GM18867 (cell line): Measurements from ENCODE around the gene DR1.
A peak's percentile ranks its signal among the peaks of the same experiment; 100 is the strongest.
"Not testable (repeated sequence)": the region's sequence is repeated elsewhere in the genome, so short reads cannot be mapped to it uniquely, and the experiment has no call there.

ENCODE experiments used
- ATAC-seq: cut with Tn5 transposase; IDR thresholded peaks from one replicate; pipeline ENCODE4 v1.9.1; 2021; ENCODE audit warnings: mild to moderate bottlenecking, moderate library complexity; ENCODE audit not compliant: unreplicated experiment

DR1 gene

GRCh38 chr1:93339171-93339697 lies 6.5 kb upstream of the DR1 start:
- no peak for ATAC-seq

- no peak for ATAC-seq
These were observed 5.6 kb upstream of the DR1 start for GRCh38 chr1:93340090-93340489.

DNA sequence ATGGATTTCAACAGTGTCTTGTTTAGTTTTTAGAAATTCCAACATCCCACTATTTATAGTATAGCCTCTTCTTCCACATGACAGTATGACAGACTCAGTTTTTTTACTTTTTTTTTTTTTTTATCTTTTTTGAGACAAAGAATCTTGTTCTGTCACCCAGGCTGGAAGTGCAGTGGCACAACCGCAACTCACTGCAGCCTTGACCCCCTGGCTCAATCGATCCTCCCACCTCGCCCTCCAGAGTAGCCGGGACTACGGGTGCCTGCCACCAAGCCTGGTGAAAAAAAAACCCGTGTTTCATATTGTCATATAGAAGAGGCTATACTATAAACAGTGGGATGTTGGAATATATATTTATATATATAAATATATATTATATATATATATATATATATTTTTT lies 1.2 kb upstream of the DR1 start:
- no peak for ATAC-seq

DNA sequence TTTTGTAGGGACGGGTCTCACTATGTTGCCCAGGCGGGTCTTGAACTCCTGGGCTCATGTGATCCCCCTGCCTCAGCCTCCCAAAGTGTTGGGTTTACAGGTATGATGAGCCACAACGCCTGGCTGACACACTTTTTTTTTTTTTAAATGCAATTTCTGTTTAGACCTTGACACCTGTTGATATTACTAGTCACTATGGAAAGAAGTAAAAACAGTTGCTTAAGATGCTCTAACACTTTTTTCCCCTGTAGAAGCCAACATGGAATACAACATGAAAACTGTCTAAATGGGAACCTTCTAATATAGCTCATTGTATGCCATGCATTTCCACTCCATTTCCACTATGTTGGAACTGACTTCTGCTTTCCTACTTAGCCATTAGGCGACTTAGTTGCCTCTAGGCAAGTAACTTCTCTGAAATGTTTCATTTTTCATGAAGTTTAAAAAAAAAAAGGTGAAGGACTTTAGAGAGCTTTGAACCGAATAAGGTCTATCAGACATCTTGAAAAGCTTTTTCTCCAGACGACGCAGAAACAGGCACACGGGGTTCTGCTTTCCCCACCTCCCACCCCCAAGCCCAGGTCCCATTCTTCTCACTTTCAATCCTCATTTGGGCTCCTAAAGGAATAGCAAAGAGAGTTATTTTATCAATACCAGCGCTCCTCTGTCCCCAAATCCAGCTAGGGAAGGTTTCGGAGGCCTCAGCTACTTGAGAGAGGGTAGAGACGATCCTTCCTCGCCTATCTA lies 648 bp upstream of the DR1 start:
- ATAC-seq, result no peak

DNA sequence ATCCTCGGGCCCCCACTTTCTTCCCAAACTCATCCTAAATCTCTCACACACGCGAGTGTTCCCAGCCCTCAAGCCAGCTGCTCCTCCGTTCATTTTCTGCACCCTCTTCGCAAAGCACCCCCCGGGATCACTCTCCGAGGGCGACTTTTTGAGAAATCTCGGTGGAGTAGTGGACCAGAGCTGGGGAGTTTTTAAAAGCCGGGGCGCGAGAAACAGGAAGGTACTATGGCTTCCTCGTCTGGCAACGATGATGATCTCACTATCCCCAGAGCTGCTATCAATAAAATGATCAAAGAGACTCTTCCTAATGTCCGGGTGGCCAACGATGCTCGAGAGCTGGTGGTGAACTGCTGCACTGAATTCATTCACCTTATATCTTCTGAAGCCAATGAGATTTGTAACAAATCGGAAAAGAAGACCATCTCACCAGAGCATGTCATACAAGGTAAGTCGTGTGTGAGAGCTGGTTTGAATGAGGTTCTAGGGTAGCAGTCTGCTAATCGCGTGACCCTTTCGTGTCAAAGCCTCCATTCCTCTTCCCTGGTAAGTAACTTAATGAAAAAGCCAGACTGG lies 800 bp downstream of the DR1 start:
- peak; percentile 18 for ATAC-seq

GRCh38 chr1:93347334-93347899 lies 1.7 kb downstream of the DR1 start:
- no peak for ATAC-seq

- ATAC-seq, result no peak
These were observed 2.5 kb downstream of the DR1 start for GRCh38 chr1:93348104-93348728.

DNA sequence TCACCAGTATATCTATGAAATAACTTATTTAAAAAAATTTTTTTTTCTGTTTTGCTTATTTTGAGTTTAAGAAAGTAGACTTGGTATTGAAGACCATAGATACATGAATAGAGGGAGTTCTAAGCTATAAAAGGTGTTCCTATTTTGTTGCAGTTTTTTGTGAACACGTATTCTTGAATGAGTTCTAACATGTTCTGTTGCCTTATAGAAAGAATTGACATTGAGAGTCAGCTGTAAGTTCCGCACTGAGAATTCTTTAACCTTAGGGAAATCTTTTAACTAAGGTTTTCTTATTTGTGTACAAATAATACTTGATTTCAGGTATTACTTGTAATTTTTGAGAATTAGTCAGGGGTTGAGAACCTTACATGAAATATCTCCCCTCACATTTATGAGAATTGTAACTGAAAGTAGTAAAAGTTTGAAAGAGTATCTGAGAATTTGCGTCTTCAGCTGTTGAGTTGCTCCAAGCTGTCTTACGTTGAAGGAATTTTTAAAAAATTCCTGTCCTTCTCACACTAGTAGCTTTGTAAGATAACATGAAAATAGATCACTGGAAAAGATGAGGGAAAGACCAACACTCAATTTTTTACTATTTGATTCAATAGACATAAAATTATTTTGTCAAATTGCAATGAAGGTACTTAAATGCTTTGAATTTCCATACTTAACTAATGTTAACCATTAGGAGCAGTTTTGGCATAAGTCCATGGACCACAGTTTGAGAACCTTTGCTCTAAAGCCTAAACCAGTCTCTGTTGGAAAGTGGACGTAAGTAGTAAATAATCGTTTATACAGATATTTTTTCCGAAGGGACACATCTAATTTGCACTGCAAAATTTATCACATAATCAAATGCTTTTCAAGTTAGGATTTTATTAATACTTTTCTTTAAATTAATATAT lies 3.8 kb downstream of the DR1 start:
- no peak for ATAC-seq

GRCh38 chr1:93350322-93350721 lies 4.6 kb downstream of the DR1 start:
- no peak for ATAC-seq

- no peak for ATAC-seq
These were observed 5.2 kb downstream of the DR1 start for GRCh38 chr1:93350875-93351274.

GRCh38 chr1:93351346-93351745 lies 5.6 kb downstream of the DR1 start:
- not testable (repeated sequence) for ATAC-seq

DNA sequence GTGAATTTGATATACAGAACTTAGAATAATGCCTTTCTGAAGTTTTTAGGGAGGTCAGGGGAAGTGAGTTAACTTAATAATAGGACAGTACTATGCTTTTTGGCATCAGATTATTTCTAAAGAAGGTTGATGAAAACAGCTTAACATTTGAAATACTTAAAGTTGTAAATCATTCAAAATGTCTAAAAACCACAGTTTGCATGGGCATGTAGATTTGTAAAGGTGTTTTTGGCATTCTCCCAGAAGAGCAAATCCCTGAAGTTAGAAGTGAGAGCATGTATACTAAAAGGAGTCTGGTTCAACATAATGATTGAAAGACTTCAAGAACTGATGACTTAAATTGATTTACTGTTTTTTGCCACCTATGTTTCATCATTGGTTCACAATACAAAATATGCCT lies 6.7 kb downstream of the DR1 start:
- ATAC-seq, result no peak

DNA sequence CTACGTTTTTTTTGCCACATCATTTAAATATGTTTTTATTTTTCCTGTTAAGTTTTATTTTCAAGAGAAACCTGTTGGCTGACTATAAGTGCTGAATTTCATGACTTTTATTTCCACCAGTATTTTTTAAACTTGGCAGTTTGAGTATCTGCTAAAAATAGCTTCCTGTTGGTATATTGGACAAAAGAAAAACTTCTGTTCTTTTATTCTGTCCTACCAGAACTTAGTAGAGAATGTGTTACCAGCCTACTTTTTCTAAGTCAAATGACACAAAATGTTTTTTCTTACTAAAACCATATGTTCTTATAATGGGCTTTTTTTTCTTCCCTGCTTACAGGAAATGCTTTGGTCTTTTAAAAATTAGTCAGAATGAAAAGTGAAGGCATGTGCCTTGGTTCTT lies 7.6 kb downstream of the DR1 start:
- no peak for ATAC-seq

GRCh38 chr1:93354749-93355148 lies 9.0 kb downstream of the DR1 start:
- no peak for ATAC-seq

DNA sequence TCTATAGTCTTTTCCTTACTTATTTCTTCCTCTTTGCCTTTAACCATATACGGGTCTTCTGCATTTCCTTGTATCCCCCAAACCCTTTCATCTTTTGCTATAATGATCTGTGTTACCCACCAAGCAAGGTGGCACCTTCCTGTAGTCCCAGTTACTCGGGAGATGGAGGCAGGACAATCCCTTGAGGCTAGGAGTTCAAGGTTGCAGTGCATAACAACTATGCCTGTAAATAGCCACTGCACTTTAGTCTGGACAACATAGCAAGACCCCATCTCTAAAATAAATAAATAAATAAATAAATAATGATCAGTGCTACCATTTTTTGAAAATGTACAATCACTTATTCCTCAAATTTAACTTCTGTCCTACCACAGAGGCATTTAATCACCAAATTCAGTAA lies 11.5 kb downstream of the DR1 start:
- no peak for ATAC-seq

DNA sequence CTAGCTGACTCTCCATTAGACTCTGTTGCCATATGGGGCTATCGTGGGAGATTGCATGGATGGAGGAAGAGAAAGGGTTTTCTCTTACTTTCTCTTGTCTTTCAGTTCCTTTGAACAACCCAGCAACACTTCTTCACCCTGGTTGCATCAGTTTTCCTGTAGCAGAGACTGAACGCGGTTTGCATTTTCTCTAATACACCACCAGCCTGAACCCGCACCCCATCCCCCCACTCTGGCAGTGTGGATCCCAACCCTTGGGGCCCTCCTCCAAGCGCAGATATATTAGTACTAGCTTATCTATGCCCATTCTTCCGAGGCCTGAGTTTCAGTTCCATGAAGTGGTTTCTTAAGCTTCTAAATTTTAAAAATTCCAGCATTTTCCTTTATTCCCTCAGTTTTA lies 12.6 kb downstream of the DR1 start:
- no peak for ATAC-seq

GRCh38 chr1:93360111-93360510 lies 14.4 kb downstream of the DR1 start:
- no peak for ATAC-seq

GRCh38 chr1:93362237-93362636 lies 16.5 kb downstream of the DR1 start:
- ATAC-seq, result no peak

DNA sequence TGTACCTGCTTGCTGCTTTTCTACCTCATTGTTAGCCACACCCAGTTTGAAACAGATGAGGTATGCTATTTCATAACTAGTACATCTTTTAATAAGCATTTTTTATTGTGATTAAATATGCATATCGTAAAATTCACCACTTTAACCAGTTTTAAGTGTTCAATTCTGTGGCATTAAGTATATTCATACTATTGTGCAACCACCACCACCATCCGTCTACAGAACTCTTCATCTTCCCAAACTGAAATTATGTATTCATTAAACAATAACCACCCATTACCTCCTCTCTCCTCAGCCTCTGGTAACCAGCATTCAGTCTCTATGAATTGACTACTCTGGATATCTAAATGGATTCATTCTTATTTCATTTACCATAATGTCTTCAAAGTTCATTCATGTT lies 20.1 kb downstream of the DR1 start:
- no peak for ATAC-seq

- no peak for ATAC-seq
These were observed 24.0 kb downstream of the DR1 start for GRCh38 chr1:93369734-93370133.
